RCC 7860 (cell line): ENCODE data around the gene NPAS4.
"Not testable (repeated sequence)": the region's sequence is repeated elsewhere in the genome, so short reads cannot be mapped to it uniquely, and the experiment has no call there.

Experiments
- DNase-seq: peaks from one replicate; pipeline ENCODE4 v3.0.0-alpha.2; 2015; ENCODE audit warnings: low spot score
- FAIRE-seq: peaks from 2 replicates; lab custom pipeline; 2012; peaks lifted over from hg19 to GRCh38; lab: Jason Lieb, UNC

The NPAS4 gene

GRCh38 chr11:66420671-66421476, at the start of gene NPAS4:
Gene NPAS4, plus strand, starts transcription at chr11:66421035. Its CDS starts 145 bp downstream, at chr11:66421180.
- DNase-seq: no peak
- FAIRE-seq: no peak

- no peak for DNase-seq
- no peak for FAIRE-seq
Observed at GRCh38 chr11:66371627-66372415, 49.0 kb upstream of the NPAS4 start, which contains the start of gene SLC29A2. Gene SLC29A2, minus strand, starts transcription at chr11:66371760. Its CDS starts 169 bp downstream, at chr11:66371591.

GRCh38 chr11:66373265-66373664, 47.6 kb upstream of the NPAS4 start:
- FAIRE-seq (no peak), DNase-seq (no peak)

- not testable (repeated sequence) for FAIRE-seq, DNase-seq
Observed at GRCh38 chr11:66373690-66374287, 47.0 kb upstream of the NPAS4 start.

- not testable (repeated sequence) for FAIRE-seq, DNase-seq
Observed at GRCh38 chr11:66380264-66380663, 40.6 kb upstream of the NPAS4 start.

GRCh38 chr11:66384316-66384715, 36.5 kb upstream of the NPAS4 start:
- not testable (repeated sequence) for FAIRE-seq, DNase-seq

GRCh38 chr11:66386171-66387069, 34.4 kb upstream of the NPAS4 start:
- FAIRE-seq: no peak
- DNase-seq: peak; percentile 59

- FAIRE-seq: no peak
- DNase-seq: peak; percentile 18
Observed at GRCh38 chr11:66388780-66389386, 32.0 kb upstream of the NPAS4 start.

GRCh38 chr11:66391322-66391721, 29.5 kb upstream of the NPAS4 start:
- FAIRE-seq: no peak
- no peak for DNase-seq

GRCh38 chr11:66393954-66394353, 26.9 kb upstream of the NPAS4 start:
- no peak for FAIRE-seq
- DNase-seq: no peak

- FAIRE-seq: no peak
- no peak for DNase-seq
Observed at GRCh38 chr11:66407651-66408050, 13.2 kb upstream of the NPAS4 start.

- DNase-seq (peak; percentile 53), FAIRE-seq (peak; percentile 32)
Observed at GRCh38 chr11:66408488-66409214, 12.2 kb upstream of the NPAS4 start.

GRCh38 chr11:66409226-66409625, 11.6 kb upstream of the NPAS4 start:
- DNase-seq: no peak
- FAIRE-seq: no peak

GRCh38 chr11:66410191-66410590, 10.6 kb upstream of the NPAS4 start:
- DNase-seq (no peak), FAIRE-seq (no peak)

- DNase-seq: no peak
- no peak for FAIRE-seq
Observed at GRCh38 chr11:66411323-66411722, 9.5 kb upstream of the NPAS4 start.

- DNase-seq (no peak), FAIRE-seq (no peak)
Observed at GRCh38 chr11:66412110-66412509, 8.7 kb upstream of the NPAS4 start.

GRCh38 chr11:66413167-66413566, 7.7 kb upstream of the NPAS4 start:
- no peak for FAIRE-seq
- DNase-seq: no peak

- no peak for DNase-seq
- no peak for FAIRE-seq
Observed at GRCh38 chr11:66414120-66414934, 6.5 kb upstream of the NPAS4 start.
